OCI-LY1 (cell line): ENCODE data around the gene NDUFS7.

ENCODE experiments used
- EZH2 ChIP-seq: fragments of 200-600 bp; sonication (generic), shearing (Covaris generic); IDR thresholded peaks from 2 replicates; pipeline ENCODE4 v1.8.0; 2017; ENCODE audit warnings: borderline replicate concordance, mixed run types, mild to moderate bottlenecking, antibody characterized with exemption, low read length, moderate library complexity, mixed read lengths
- TF ChIP-seq, protein P1 (sequence below): fragments of 200-600 bp; sonication (generic), shearing (Covaris generic); IDR thresholded peaks from 2 replicates; pipeline ENCODE4 v1.5.1; 2017; ENCODE audit warnings: mild to moderate bottlenecking, antibody characterized with exemption, low read length, moderate library complexity, mixed read lengths

DNA sequence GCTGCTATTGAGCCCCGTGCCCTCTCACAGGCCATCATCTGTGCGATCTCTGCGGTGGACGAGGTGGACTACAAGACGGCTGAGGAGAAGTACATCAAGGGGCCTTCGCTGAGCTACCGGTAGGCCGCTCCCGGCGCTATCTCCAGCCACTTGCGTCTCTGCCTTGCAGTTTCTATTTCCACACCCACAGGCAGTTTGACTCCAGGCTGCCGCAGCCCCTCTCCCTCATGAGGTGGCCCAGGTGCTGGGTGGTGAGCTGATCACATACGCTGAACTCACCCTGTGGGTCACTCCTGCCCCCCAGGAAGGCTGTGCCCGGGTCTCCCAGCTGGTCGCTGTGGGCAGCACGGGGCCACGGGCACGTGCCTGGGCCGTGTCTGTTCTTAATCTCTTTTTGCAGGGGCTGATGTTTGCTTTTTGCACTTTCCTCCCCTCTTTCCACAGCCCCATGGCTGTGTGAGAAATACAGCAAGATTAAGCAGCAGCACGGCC is 10.6 kb upstream of the NDUFS7 start:
- TF ChIP-seq, protein P1, sequence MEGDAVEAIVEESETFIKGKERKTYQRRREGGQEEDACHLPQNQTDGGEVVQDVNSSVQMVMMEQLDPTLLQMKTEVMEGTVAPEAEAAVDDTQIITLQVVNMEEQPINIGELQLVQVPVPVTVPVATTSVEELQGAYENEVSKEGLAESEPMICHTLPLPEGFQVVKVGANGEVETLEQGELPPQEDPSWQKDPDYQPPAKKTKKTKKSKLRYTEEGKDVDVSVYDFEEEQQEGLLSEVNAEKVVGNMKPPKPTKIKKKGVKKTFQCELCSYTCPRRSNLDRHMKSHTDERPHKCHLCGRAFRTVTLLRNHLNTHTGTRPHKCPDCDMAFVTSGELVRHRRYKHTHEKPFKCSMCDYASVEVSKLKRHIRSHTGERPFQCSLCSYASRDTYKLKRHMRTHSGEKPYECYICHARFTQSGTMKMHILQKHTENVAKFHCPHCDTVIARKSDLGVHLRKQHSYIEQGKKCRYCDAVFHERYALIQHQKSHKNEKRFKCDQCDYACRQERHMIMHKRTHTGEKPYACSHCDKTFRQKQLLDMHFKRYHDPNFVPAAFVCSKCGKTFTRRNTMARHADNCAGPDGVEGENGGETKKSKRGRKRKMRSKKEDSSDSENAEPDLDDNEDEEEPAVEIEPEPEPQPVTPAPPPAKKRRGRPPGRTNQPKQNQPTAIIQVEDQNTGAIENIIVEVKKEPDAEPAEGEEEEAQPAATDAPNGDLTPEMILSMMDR, result no peak
- no peak for TF ChIP-seq EZH2
